ENCODE results near the gene DVL2. TPM values are rescaled to one million over a fixed set of nuclear protein-coding genes. Genes with fewer than 3 reads are reported as not detected.

DVL2 gene
- total RNA-seq, 1 experiment from 2014 or later = 133 TPM

DNA sequence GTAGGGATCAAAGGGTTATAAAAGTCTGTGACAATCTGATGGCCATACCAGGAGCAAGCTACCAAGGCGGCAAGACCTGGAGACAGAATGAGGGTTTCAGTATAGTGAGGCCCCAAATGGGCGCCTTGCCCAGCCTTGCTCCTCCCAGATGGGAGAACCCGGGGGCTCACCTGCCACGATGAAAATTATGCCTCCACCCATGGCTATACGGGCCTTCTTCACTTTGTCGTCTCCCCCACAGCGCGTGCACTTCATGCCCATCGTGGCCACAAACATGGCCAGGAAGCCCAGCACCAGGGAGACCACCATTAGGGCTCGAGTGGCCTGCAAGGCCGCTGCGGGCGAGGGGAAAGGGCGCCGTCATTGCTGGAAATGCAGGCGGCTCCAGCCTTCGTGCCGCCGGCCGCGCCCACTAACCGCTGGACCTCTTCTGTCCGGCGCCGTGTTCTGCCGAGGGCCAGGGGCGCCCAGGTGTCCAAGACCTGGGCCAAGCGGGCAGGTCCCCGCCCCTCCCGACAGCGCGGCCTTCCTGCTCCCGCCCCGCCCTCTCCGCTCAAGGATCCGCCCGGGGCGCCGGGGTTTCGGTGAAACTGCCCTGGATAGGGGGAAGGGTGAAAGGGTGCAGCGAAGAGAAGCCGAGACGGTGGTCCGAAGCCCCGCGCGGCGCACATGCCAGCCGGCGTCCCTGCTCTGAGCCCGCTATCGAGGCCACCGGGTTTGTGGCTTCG is 26.5 kb upstream of the DVL2 start:
- no peak overlapping the region for H3K27ac ChIP-seq (ENCODE audit: low read depth, low read length, poor library complexity, severe bottlenecking)
- DNase-seq (ENCODE audit: low spot score) = no peak
- CTCF ChIA-PET = no interaction called here
- no peaks in the 10 kb centered on the region for H3K9me3 ChIP-seq (ENCODE audit: low read depth, low read length, poor library complexity, severe bottlenecking)
- no peak overlapping the region for H3K4me3 ChIP-seq (ENCODE audit: low read depth, low read length, poor library complexity, severe bottlenecking)
- H3K36me3 ChIP-seq (ENCODE audit: insufficient read depth, low read length, poor library complexity, severe bottlenecking) = peaks cover 9% of the 10 kb centered on the region
- H3K4me1 ChIP-seq (ENCODE audit: insufficient read depth, low read length, poor library complexity, severe bottlenecking) = peaks cover 16% of the 10 kb centered on the region
- no peak for TF ChIP-seq CTCF (conservative IDR thresholded peaks at IDR 0.05; ENCODE audit: low read depth, low read length)
- no peak for TF ChIP-seq EZH2 (IDR thresholded peaks at IDR 0.05; ENCODE audit: borderline replicate concordance, low read depth, low read length, poor library complexity, severe bottlenecking)
- no TSS peak for BruUV-seq (replicated peaks)
- intact Hi-C loops (cut with micrococcal nuclease; ENCODE audit: unreplicated experiment) = no loop called here
- H3K27me3 ChIP-seq (replicated peaks; ENCODE audit: insufficient read depth, low read depth, low read length, poor library complexity) = no peaks in the 10 kb centered on the region
- POLR2A ChIA-PET (ENCODE audit: low non-redundant PET) = no interaction called here

DNA sequence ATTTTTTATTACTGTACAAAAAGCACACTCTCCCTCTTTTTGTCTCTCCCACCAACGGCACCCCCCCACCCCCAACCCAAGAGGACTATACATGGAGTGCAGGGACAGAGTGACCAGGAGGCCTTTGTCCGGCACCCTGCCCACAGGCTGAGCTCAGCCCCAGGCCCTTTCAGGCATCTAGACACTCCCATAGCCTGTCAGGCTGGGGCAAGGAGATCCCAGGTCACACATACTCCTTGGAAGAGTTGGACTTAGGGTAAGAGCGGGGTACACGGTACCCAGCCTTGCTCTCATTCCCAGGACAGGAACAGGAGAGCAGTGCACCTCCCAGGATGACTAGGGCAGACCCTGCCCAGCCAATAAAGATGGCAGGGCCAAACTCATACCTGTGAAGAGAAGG is 25.8 kb upstream of the DVL2 start:
- BruUV-seq (replicated peaks) = no TSS peak
- intact Hi-C loops (cut with micrococcal nuclease; ENCODE audit: unreplicated experiment) = no loop called here
- TF ChIP-seq CTCF (conservative IDR thresholded peaks at IDR 0.05; ENCODE audit: low read depth, low read length) (no peak), EZH2 (IDR thresholded peaks at IDR 0.05; ENCODE audit: borderline replicate concordance, low read depth, low read length, poor library complexity, severe bottlenecking) (no peak)
- Histone ChIP-seq H3K27me3 (replicated peaks; ENCODE audit: insufficient read depth, low read depth, low read length, poor library complexity) (no peaks in the 10 kb centered on the region), H3K27ac (ENCODE audit: low read depth, low read length, poor library complexity, severe bottlenecking) (no peak overlapping the region), H3K4me1 (ENCODE audit: insufficient read depth, low read length, poor library complexity, severe bottlenecking) (peaks cover 16% of the 10 kb centered on the region), H3K4me3 (ENCODE audit: low read depth, low read length, poor library complexity, severe bottlenecking) (no peak overlapping the region), H3K36me3 (ENCODE audit: insufficient read depth, low read length, poor library complexity, severe bottlenecking) (peaks cover 14% of the 10 kb centered on the region), H3K9me3 (ENCODE audit: low read depth, low read length, poor library complexity, severe bottlenecking) (no peaks in the 10 kb centered on the region)
- CTCF ChIA-PET = no interaction called here
- POLR2A ChIA-PET (ENCODE audit: low non-redundant PET) = no interaction called here
- no peak for DNase-seq (ENCODE audit: low spot score)

GRCh38 chr17:7259555-7259889 is 25.2 kb upstream of the DVL2 start:
- no peak for TF ChIP-seq EZH2 (IDR thresholded peaks at IDR 0.05; ENCODE audit: borderline replicate concordance, low read depth, low read length, poor library complexity, severe bottlenecking)
- TF ChIP-seq CTCF (conservative IDR thresholded peaks at IDR 0.05; ENCODE audit: low read depth, low read length) = no peak
- H3K27ac ChIP-seq (ENCODE audit: low read depth, low read length, poor library complexity, severe bottlenecking) = peak overlapping the region; percentile 65
- intact Hi-C loops (cut with micrococcal nuclease; ENCODE audit: unreplicated experiment) = no loop called here
- BruUV-seq (replicated peaks) = no TSS peak
- no peak for DNase-seq (ENCODE audit: low spot score)
- no peak overlapping the region for H3K4me3 ChIP-seq (ENCODE audit: low read depth, low read length, poor library complexity, severe bottlenecking)
- peaks cover 16% of the 10 kb centered on the region for H3K4me1 ChIP-seq (ENCODE audit: insufficient read depth, low read length, poor library complexity, severe bottlenecking)
- ChIA-PET CTCF (interaction anchor here (0.6 kb wide), 1 partner anchor 102 kb away, joined by 8 read pairs; no protein-coding TSS in a partner anchor), POLR2A (ENCODE audit: low non-redundant PET) (interaction anchor here (0.5 kb wide), 1 partner anchor 1669 kb away, joined by 9 read pairs; no protein-coding TSS in a partner anchor)
- no peaks in the 10 kb centered on the region for H3K9me3 ChIP-seq (ENCODE audit: low read depth, low read length, poor library complexity, severe bottlenecking)
- no peaks in the 10 kb centered on the region for H3K27me3 ChIP-seq (replicated peaks; ENCODE audit: insufficient read depth, low read depth, low read length, poor library complexity)
- peaks cover 20% of the 10 kb centered on the region for H3K36me3 ChIP-seq (ENCODE audit: insufficient read depth, low read length, poor library complexity, severe bottlenecking)
